COLO829 (cell line): ENCODE results near the gene ADAMTS1.
"Not testable (repeated sequence)": the region's sequence is repeated elsewhere in the genome, so short reads cannot be mapped to it uniquely, and the experiment has no call there.

Experiments
- DNase-seq: peaks from one replicate; pipeline ENCODE4 v3.0.0; 2012; ENCODE audit warnings: low spot score

Gene ADAMTS1

GRCh38 chr21:26845066-26845758 lies at the start of gene ADAMTS1:
TSS of gene ADAMTS1 (minus strand) at chr21:26845409. CDS start at chr21:26844954, 455 bp downstream.
- DNase-seq = peak; percentile 50

DNA sequence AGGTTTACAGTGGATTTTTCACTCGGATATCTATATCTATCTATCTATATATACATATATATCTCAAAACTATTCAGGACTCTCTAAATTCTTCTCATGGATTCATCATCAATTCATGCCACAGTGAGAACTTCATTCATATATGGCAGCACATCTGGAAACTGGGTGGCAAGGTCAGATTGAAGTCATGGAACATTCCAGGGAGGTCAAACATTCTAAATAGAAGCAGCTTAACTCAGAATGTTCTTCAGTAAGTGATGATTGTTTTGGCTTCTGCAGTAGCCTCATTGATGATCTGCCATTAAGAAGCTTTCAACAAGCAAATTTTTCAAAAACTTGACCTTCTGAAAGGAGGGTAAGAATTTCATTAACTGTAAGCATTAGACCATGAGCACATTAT lies 46.9 kb upstream of the ADAMTS1 start:
- no peak for DNase-seq

DNA sequence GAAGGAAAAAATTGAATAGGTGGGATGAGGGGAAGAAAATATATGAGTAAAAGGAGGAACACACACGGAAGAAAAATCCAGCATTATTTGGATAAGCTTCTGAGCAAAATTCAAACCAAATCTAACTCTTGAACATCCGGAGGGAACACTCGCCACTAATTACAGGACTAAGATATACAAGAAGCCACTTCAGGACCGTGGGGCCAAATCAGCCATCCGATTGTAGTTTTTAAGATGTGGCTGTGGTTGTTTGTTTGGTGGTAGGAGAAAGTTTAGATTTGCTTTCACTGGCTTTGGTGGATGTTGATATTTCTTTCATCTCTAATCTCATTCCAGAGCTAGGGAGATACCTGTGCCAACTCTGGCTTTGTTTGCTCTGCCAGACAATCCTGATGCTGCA lies 43.7 kb upstream of the ADAMTS1 start:
- DNase-seq = no peak

DNA sequence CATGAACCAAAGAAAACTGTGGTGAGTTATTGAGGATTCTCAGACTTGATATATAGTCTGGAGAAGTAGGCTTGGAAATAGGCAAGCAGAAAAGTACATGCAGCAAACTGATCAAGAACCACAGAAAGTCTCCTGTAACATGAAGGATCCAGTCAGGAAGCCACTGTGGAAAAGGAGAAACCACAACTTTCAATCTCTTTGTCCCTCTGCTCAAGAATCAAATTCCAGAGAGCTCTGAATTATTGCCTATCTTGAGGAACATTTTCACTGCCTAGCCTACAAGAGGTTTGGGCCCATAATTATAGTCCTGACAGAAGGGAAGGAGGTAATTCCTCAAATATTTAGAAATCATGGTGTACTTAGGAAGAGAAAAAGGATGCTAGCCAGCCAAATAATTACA lies 43.0 kb upstream of the ADAMTS1 start:
- no peak for DNase-seq

DNA sequence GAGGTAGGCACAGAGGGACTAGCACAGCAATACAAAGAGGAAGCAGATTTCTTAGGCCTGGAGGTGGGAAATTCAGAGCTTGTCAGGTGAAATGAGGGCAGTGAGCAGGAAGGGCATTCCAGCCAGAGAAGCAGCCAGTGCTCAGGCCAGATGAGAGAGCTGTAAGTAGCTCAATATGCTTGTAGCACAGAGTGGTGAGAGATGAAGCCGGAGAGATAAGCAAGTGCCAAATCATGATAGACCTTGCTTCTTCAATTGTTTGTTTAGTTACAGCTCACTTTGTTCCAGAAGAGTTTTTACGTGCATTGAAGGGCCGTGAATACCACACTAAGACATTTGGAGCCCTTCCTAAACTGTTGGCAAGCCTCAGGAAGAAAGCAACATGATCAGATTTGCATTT lies 42.0 kb upstream of the ADAMTS1 start:
- no peak for DNase-seq

GRCh38 chr21:26884436-26884835 lies 39.2 kb upstream of the ADAMTS1 start:
- DNase-seq = no peak

- peak; percentile 35 for DNase-seq
These were observed 38.6 kb upstream of the ADAMTS1 start for GRCh38 chr21:26883768-26884167.

DNA sequence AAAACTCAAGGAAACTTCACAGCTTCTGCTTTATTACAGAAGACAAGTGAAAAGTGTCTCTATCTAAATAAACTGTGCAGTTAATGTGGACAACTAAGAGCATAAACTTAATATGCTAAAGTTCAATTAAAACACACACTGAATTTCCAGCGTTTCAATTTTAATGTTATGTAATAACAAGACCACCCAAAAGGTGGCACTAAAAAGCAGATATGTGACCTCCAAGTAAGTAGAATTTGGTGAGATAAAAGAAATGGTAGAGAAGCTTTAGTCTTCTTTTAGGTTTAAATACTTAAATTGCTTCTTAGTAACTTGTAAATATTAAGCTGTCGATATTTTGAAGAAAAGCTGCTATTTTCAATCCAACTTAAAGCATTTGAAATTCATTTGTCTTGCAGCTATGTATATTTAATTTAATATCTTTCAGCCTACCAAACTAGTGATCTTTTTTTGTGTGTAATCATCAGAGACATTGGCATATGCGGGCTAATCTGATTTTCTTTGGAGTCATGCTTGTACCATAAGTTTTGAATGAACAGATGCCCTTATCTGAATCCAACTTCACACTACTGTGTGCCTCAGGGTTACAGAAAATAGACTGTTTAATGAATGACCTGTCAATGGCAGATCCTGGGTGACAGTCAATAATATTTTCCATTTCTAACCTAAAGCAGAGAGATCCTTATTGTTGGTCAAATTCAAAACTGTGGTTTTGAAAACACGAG lies 36.5 kb upstream of the ADAMTS1 start:
- DNase-seq = peak; percentile 19

GRCh38 chr21:26877018-26877417 lies 31.8 kb upstream of the ADAMTS1 start:
- no peak for DNase-seq

DNA sequence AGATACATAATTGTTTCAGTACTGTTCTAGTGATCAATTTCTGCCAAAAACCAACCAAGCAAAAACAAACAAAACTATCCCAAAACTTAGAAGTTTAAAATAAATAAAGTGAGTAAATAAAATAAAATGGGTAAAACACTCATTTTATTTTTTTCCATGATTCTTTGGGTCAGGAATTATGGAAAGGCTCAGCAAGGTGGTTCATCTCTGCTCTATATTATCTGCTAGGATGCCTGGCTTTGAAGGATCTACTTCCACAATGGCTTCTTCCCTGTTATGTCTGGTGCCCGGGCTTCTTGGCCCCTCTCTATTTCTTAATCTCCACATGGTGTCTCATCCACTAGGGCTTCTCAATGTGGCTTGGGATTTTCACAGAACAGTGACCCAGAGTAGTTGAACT lies 29.1 kb upstream of the ADAMTS1 start:
- no peak for DNase-seq

DNA sequence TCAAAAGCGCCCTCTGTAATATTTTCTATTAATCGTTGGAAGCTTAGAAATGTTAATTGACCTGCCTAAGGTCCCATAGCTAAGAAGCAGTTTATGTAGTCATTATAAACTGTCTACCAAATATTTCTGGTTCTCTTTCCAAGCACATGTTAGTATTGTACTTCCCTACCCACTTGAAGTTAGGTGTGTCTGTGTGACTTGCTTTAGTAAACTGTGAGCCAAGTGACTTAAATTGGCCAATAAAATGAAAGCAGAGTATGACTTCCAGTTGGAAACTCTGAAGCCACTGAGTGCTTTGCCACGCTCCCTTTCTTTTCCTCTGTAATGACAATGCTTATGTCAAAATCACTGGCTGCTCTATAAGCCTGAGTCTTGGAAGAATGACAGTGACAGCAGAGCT lies 20.6 kb upstream of the ADAMTS1 start:
- DNase-seq = no peak

DNA sequence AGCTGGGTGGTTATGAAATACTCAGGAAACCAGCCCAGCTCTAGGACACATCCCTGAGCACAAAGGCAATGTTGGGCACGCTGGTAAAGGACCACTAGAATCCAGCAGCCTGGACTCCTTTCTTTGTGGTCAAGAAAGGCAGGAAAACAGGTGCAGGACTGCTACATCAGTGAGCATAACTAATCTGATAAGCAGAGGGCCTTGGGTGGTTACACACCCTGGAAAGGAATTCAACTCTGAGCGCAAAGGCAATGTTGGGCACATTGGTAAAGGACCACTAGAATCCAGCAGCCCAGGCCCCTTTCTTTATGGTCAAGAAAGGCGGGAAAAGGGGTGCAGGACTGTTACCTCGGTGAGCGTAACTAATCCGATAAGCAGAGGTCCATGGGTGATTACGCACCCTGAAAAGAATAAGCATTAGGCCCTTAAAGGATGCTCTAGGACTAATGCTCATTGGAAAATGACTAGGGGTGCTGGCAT lies 11.7 kb upstream of the ADAMTS1 start:
- DNase-seq = not testable (repeated sequence)

- DNase-seq = not testable (repeated sequence)
These were observed 9.5 kb upstream of the ADAMTS1 start for GRCh38 chr21:26854695-26855094.

- DNase-seq = no peak
These were observed 7.2 kb upstream of the ADAMTS1 start for GRCh38 chr21:26852423-26852822.

DNA sequence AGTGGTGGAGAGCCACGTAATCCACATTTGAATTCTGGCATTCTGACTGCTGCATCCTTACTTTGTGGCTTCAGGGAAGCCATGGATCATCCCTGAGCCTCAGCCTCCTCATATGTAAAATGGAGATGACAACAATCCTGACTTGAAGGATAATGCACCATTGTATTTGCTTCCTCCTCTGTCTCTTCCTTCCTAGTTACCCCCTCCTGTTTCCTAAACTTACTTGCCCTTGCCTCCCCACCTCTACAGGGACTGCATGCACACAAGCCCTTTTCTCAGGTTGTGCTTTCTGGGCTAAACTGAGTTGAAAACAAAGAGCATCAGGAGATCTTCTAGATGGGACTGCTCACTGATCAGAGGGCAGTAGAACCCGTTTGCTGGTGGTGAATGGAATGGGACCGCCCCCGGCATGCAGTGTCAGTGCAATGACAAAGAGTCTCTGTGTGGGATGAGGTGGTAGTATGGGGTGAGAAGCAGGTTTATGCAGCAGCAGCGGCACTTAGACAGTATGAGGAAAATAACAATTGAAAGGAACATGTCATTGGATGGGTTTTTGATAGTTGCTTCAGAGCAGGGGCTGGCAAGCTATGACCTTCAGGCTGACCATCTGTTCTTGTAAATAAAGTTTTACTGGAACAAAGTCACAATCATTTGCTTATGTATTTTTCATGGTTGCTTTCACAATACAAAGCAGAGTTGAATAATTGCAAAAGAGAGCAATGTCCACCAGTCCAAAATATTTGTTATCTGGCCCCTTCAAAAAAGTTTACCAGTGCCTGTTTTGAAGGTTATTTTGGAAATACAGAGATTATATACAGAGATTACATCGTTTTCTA lies 6.1 kb upstream of the ADAMTS1 start:
- DNase-seq = peak; percentile 27

DNA sequence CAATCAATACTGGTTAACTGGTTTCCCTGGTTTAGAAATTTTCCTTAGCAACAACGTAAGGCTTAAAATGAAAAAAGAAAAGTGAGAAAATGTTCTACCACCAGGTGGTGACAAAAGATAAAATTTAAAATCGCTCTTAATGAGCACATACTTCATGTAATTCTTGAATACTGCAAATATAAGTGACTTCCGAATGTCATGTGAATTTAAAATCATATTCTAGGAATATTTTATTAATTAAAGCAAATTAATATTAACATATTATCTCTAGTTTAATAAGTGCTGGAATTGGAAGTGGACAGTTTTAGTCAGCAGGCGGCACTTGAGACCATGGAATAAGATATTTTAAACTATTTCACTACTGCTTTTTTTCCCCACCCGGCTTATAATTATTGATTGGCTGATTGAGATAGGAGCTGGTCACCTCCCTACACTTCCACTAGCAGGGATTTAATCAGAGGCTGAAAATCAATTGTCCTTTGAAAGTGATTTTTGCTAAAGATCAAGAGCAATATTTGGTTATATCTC lies 5.0 kb upstream of the ADAMTS1 start:
- peak; percentile 15 for DNase-seq

DNA sequence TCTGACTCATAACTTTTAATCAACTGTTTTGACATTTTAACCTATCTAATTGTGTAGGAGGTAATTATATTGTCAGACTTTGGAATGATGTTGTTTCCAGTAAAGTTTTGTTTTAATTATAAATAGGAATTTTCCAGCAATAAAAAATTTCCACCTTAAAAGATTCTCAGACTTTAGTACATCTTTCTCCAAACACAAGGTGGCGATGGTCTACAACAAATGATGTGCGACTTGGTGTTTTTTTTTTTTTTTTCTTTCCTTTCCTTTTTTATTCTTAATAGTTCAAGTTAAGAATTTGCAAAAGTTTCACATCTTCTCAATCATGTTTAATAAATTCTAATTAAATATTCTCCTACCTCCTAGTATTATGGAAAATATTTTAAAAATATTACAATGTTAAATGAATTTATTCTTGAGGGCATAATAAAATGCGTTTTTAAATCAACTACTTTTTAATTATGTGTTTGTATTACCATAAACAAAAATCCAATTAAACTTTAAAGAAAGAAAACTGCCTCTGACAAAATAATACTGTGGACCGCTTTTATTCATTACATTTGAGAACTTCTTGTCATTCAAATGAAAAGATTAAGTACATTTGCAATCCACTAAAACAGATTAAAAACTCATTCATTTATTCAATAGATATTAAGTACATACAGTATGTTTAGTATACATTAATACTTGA lies 4.4 kb upstream of the ADAMTS1 start:
- peak; percentile 23 for DNase-seq

DNA sequence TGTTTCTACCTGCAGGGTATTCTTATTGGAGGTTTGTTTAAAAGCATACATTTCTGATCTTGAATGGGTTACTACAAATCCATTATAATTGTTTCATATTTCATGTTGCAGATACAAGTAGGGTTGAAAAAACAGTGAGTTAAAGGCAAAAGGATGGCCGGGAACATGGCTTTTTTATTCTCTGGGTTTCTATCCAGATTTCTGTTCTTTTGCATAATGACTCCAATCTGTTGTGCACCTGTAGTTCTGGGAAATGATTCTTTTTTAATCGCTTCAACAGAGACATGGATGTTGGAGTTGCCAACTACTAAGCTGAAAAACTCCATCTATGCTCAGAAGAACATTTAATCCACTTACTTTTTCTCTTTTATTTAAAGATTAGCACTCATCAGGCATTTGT lies 2.7 kb upstream of the ADAMTS1 start:
- no peak for DNase-seq

GRCh38 chr21:26847002-26847401 lies 1.8 kb upstream of the ADAMTS1 start:
- no peak for DNase-seq

DNA sequence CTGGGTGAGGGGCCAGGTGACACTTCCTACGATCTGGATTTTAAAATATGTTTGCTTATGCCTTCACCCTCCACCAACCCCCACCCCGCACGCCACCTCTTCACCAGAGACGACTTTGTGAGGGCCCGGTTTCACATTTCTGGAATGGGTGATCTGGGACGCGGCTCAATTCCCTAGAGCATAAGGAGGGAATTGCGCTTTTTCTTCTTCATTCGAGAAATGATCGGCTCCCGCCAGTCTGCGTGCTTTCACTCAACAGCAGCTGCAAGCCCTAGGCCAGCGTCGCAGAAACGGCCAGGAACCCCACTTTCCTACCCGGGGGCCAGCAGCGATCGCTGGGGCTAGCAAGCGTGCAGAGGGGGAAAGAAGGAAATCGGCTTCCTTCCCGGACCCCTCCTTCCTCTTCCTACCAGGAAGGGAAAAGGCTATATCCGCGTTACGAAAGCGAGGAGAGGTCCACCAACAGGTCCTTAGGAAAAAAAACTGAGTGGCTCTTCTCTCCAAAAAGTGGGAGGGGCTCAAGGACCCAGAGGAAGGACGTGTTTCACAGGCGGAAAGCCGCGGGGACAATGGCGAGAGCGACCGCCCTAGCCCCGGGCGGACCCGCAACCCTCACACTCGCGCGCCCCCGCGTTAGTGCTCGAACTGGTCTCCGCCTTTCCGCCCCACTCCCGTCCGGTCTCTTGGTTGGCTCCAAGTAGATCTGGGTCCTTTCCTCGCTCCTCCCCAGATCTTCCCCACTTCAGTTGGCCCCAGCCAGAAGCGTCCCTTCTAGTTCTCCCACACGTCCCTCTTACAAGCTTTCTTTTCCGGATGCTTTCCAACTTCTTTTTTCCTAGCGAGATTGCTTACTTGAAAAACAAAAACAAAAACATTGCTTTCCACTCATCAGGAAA lies 1.1 kb upstream of the ADAMTS1 start:
- DNase-seq = no peak

- DNase-seq = no peak
These were observed 488 bp upstream of the ADAMTS1 start for GRCh38 chr21:26845759-26846035.
